H1 (cell line): Measurements from ENCODE around the gene SEMA4D. TPM values are rescaled to one million over a fixed set of nuclear protein-coding genes. Genes with fewer than 3 reads are reported as not detected.

Experiments
- CHD1 ChIP-seq: IDR thresholded peaks from 2 replicates; pipeline ENCODE4 v1.6.1; 2012; ENCODE audit warnings: low read depth, low read length, improper control_type of control experiment
- CREB1 ChIP-seq: IDR thresholded peaks from 2 replicates; pipeline ENCODE4 v1.6.1; 2012; ENCODE audit warnings: inconsistent platforms
- E2F6 ChIP-seq: IDR thresholded peaks from 2 replicates; pipeline ENCODE4 v1.6.1; 2012; ENCODE audit warnings: inconsistent platforms
- EZH2 ChIP-seq: fragments of 200-600 bp; sonication (generic); IDR thresholded peaks from 2 replicates; pipeline ENCODE4 v1.7.1; 2012; ENCODE audit warnings: low read depth, mild to moderate bottlenecking, moderate library complexity, low read length, inconsistent platforms; ENCODE audit not compliant: severe bottlenecking
- JUN ChIP-seq: IDR thresholded peaks from 2 replicates; pipeline ENCODE4 v1.6.1; 2011; ENCODE audit warnings: low read depth, mild to moderate bottlenecking, improper control_type of control experiment, low read length
- JUND ChIP-seq: IDR thresholded peaks from 2 replicates; pipeline ENCODE4 v1.6.1; 2011; ENCODE audit warnings: mild to moderate bottlenecking, improper control_type of control experiment, low read length
- MAFK ChIP-seq: IDR thresholded peaks from 2 replicates; pipeline ENCODE4 v1.6.1; 2012; ENCODE audit warnings: low read depth, mild to moderate bottlenecking, improper control_type of control experiment, low read length
- NANOG ChIP-seq: IDR thresholded peaks from 2 replicates; pipeline ENCODE4 v1.6.1; 2011; ENCODE audit warnings: low read length, low read depth, mild to moderate bottlenecking, inconsistent platforms; ENCODE audit not compliant: insufficient read depth, poor library complexity, severe bottlenecking
- POLR2AphosphoS5 ChIP-seq: IDR thresholded peaks from 2 replicates; pipeline ENCODE4 v1.6.1; 2011; ENCODE audit warnings: low read depth, low read length
- POU5F1 ChIP-seq: IDR thresholded peaks from 2 replicates; pipeline ENCODE4 v1.6.1; 2011; ENCODE audit warnings: low read depth, mild to moderate bottlenecking, low read length, moderate library complexity
- RBBP5 ChIP-seq: IDR thresholded peaks from 2 replicates; pipeline ENCODE4 v1.7.1; 2012; ENCODE audit warnings: low read depth, mild to moderate bottlenecking, inconsistent platforms, low read length, moderate library complexity, borderline replicate concordance
- RXRA ChIP-seq: IDR thresholded peaks from 2 replicates; pipeline ENCODE4 v1.6.1; 2011; ENCODE audit warnings: low read depth, mild to moderate bottlenecking, low read length, moderate library complexity; ENCODE audit not compliant: insufficient read depth
- SIN3A ChIP-seq, 2 experiments: IDR thresholded peaks in 1 of 2; conservative IDR thresholded peaks in 1 of 2; 2 replicates each; pipeline ENCODE4 v1.6.1; 2011 to 2012; ENCODE audit warnings: low read length in 2 of 2, improper control_type of control experiment in 1 of 2, low read depth in 1 of 2, mild to moderate bottlenecking in 1 of 2
- SIRT6 ChIP-seq: IDR thresholded peaks from one replicate; pipeline ENCODE4 v1.7.1; 2012; ENCODE audit warnings: low read length, inconsistent platforms
- SIX5 ChIP-seq: IDR thresholded peaks from 2 replicates; pipeline ENCODE4 v1.6.1; 2011; ENCODE audit warnings: mild to moderate bottlenecking, low read depth, low read length
- SP2 ChIP-seq: IDR thresholded peaks from 2 replicates; pipeline ENCODE4 v1.6.1; 2012; ENCODE audit warnings: mild to moderate bottlenecking, low read length, inconsistent platforms
- SP4 ChIP-seq: IDR thresholded peaks from 2 replicates; pipeline ENCODE4 v1.6.1; 2012; ENCODE audit warnings: low read length, inconsistent platforms
- SRF ChIP-seq: IDR thresholded peaks from 2 replicates; pipeline ENCODE4 v1.6.1; 2011; ENCODE audit warnings: mild to moderate bottlenecking, low read depth, low read length, moderate library complexity
- USF2 ChIP-seq: IDR thresholded peaks from 2 replicates; pipeline ENCODE4 v1.6.1; 2011; ENCODE audit warnings: low read length, improper control_type of control experiment
- polyA plus RNA-seq, 7 experiments: library from polyadenylated mRNA; depleted of rRNA in 3 of 7; stranded (reverse) in 5 of 7; unstranded in 2 of 7; fragments of >200 nt in 5 of 7; fragments of 200-250 nt in 2 of 7; gene quantifications; 1 replicate in 5 of 7; 2 replicates in 1 of 7; 4 replicates in 1 of 7; pipeline versions ENCODE4 v1.2.1 to v1.2.3, GENCODE V29; 2011 to 2013; ENCODE audit warnings: missing spikeins in 2 of 7, mixed read lengths in 2 of 7
- total RNA-seq: library from RNA; stranded (reverse); fragmentation: NEBNext Ultra II Directional; extraction: Animal tissue kit (Norgen Biotek cat#: 25700); gene quantifications from 2 replicates; pipeline ENCODE4 v1.2.1, GENCODE V29; 2021

The SEMA4D gene
- total and polyA plus RNA-seq, 2 of the 8 experiments (the other 6 are each of a cell fraction or from before 2014, with no cell fraction given) = 21.0 to 70.4 TPM

GRCh38 chr9:89435071-89435823 lies 62.7 kb downstream of the SEMA4D start (continued):
- no peak for TF ChIP-seq CREB1
- no peak for TF ChIP-seq SP2
- TF ChIP-seq MAFK = no peak
- no peak for TF ChIP-seq SP4
- no peak for TF ChIP-seq RXRA
- TF ChIP-seq RBBP5 = peak; percentile 81
- TF ChIP-seq JUND = no peak
- TF ChIP-seq JUN = no peak
- TF ChIP-seq SIN3A (conservative IDR thresholded peaks at IDR 0.05 in 1 of 2, IDR thresholded peaks at IDR 0.05 in 1 of 2; ENCODE audit: low read depth in 1 of 2, low read length in 2 of 2) = 0 out of 4 replicates have a peak, but pooled peaks of 1 of the 2 experiments have one; percentile 39
- no peak for TF ChIP-seq SIX5
- no peak for TF ChIP-seq POLR2AphosphoS5
- TF ChIP-seq EZH2 = no peak
- TF ChIP-seq SRF = no peak
- TF ChIP-seq E2F6 = no peak
- no peak for TF ChIP-seq CHD1
- TF ChIP-seq NANOG = peak; percentile 76
- TF ChIP-seq USF2 = no peak
- peak; percentile 69 for TF ChIP-seq POU5F1
- TF ChIP-seq SIRT6 = no peak
- TF ChIP-seq, all 59 proteins: peak for 12
